Measurements from ENCODE around the gene PWP1.

- TF ChIP-seq PKNOX1 (IDR thresholded peaks at IDR 0.05) = no peak
- TF ChIP-seq FOXA1 (IDR thresholded peaks at IDR 0.05) = no peak
- TF ChIP-seq ELF4 (IDR thresholded peaks at IDR 0.05) = no peak
- TF ChIP-seq SUZ12 (IDR thresholded peaks at IDR 0.05) = no peak
- no peak for TF ChIP-seq BHLHE40 (IDR thresholded peaks at IDR 0.05; ENCODE audit: borderline replicate concordance)
- no peak for TF ChIP-seq FOXM1 (IDR thresholded peaks at IDR 0.05; ENCODE audit: borderline replicate concordance)
- TF ChIP-seq NFRKB (IDR thresholded peaks at IDR 0.05) = no peak
- no peak; the same call in 1 of the 2 replicates for TF ChIP-seq CTBP1 (IDR thresholded peaks at IDR 0.05; ENCODE audit: borderline replicate concordance)
- no peak for TF ChIP-seq TARDBP (IDR thresholded peaks at IDR 0.05)
- no peak for TF ChIP-seq SP1 (IDR thresholded peaks at IDR 0.05)
- TF ChIP-seq FOXK2 (IDR thresholded peaks at IDR 0.05) = no peak
- no peak for TF ChIP-seq ZNF384 (IDR thresholded peaks at IDR 0.05)
- no peak for TF ChIP-seq LEF1 (IDR thresholded peaks at IDR 0.05; ENCODE audit: borderline replicate concordance)
- TF ChIP-seq HDGF (IDR thresholded peaks at IDR 0.05; ENCODE audit: borderline replicate concordance) = no peak
Observed at GRCh38 chr12:107759410-107759809, 73.8 kb downstream of the PWP1 start.

All from HEK293T (cell line).